Measurements from ENCODE around the gene FICD.

Gene FICD

GRCh38 chr12:108567406-108568337 is 52.6 kb downstream of the FICD start:
- DNase-seq (ENCODE audit: low spot score) = no peak

- DNase-seq (ENCODE audit: low spot score) = no peak
Observed at GRCh38 chr12:108568338-108569154, 53.5 kb downstream of the FICD start.

All from HuH-7.5 (cell line).